Heart left ventricle (tissue), 16 donors: Measurements from ENCODE around the gene WNT3A. TPM values are rescaled to one million over a fixed set of nuclear protein-coding genes. Genes with fewer than 3 reads are reported as not detected.
A peak's percentile ranks its signal among the peaks of the same experiment; 100 is the strongest.

Experiments used
- ATAC-seq, 4 donors: fragments of 200-7000 bp; cut with Tn5 transposase; one replicate each; pipeline ENCODE4 v1.9.1; 2020 to 2022; ENCODE audit warnings: moderate library complexity in 4 of 4, mild to moderate bottlenecking in 3 of 4, moderate number of reproducible peaks in 1 of 4
- DNase-seq, 5 donors: peaks; one replicate each; pipeline ENCODE4 v3.0.0-alpha.2; 2020
- H3K27ac ChIP-seq, 12 donors: fragments of 200-600 bp; sonication (generic) in 4 of 12; one replicate each; pipeline versions ENCODE4 v1.5.0 to v1.8.0; 2016 to 2022; ENCODE audit warnings: mild to moderate bottlenecking in 2 of 12
- H3K27me3 ChIP-seq, 9 donors: fragments of 200-600 bp; sonication (generic) in 2 of 9; one replicate each; pipeline versions ENCODE4 v1.5.1 to v1.8.0; 2016 to 2022; ENCODE audit warnings: mild to moderate bottlenecking in 3 of 9
- H3K36me3 ChIP-seq, 9 donors: fragments of 200-600 bp; sonication (generic) in 2 of 9; one replicate each; pipeline versions ENCODE4 v1.5.0 to v1.8.0; 2018 to 2022; ENCODE audit warnings: mild to moderate bottlenecking in 2 of 9
- H3K4me1 ChIP-seq, 12 donors: fragments of 200-600 bp; sonication (generic) in 4 of 12; one replicate each; pipeline versions ENCODE4 v1.5.0 to v1.8.0; 2016 to 2022; ENCODE audit warnings: mild to moderate bottlenecking in 3 of 12
- H3K4me3 ChIP-seq, 12 donors: fragments of 200-600 bp; sonication (generic) in 4 of 12; one replicate each; pipeline versions ENCODE4 v1.5.0 to v1.8.0; 2017 to 2022; ENCODE audit warnings: mild to moderate bottlenecking in 9 of 12, moderate library complexity in 4 of 12
- H3K9me3 ChIP-seq, 12 donors: fragments of 200-600 bp; sonication (generic) in 4 of 12; one replicate each; pipeline versions ENCODE4 v1.5.0 to v1.8.0; 2016 to 2022; ENCODE audit warnings: mild to moderate bottlenecking in 1 of 12
- CTCF ChIP-seq, 12 donors: fragments of 200-600 bp; sonication (generic) in 4 of 12; IDR thresholded peaks; one replicate each; pipeline versions ENCODE4 v1.5.0 to v1.8.0; 2018 to 2022; ENCODE audit warnings: antibody characterized with exemption in 12 of 12, mild to moderate bottlenecking in 5 of 12
- POLR2A ChIP-seq, 2 donors: fragments of 450-650 bp; IDR thresholded peaks; one replicate each; pipeline ENCODE4 v1.6.1; 2017; ENCODE audit warnings: antibody characterized with exemption in 2 of 2, mild to moderate bottlenecking in 2 of 2, moderate library complexity in 2 of 2
- WGBS, 4 donors: extraction: QIAGEN DNeasy Blood & Tissue Kit in 2 of 4; methylation state at CpG; one replicate each; pipeline versions ENCODE4 v1.1.5 to v1.1.7; 2013 to 2018; 5-methylcytosine and 5-hydroxymethylcytosine counted together
- intact Hi-C, 10 donors: fragments of 100-400 bp; cut with DNase I; formaldehyde crosslinking; loops; one replicate each; pipeline versions ENCODE4 v1.11.1 to v1.14.2; 2022
- polyA plus RNA-seq, 2 donors: library from polyadenylated mRNA; stranded (reverse); fragments of 200-250 nt; gene quantifications; one replicate each; pipeline ENCODE4 v1.2.3, GENCODE V29; 2013
- total RNA-seq, 9 donors: library from RNA; depleted of rRNA in 2 of 9; stranded (reverse); fragments of >200 nt in 2 of 9; fragmentation: NEBNext Ultra II Directional in 3 of 9; extraction: Animal tissue kit (Norgen Biotek cat#: 25700) in 3 of 9; gene quantifications; one replicate each; pipeline versions ENCODE4 v1.1.0 to v1.2.4, GENCODE V29; 2016 to 2023
- donor health status: ischemic (EF 13 %, LVEDD 7.1; RV severe dilation, severe dysfunction).
- donor health status: healthy with polysubstance abuse.
- donor health status: DM: no; HTN: yes; CAD: no.
- donor health status: DM: no; HTN: no; CAD: no.
- donor health status: ischemic (EF 25% LVEDD 6.9; RV normal size, moderate dysfunction).
- donor health status: ischemic (EF 25% LVEDD 5.7; RV mildly dilated, moderate dysfunction).
- donor health status: healthy.
- donor health status: DM: yes; HTN: yes; CAD: no.
- donor health status: ischemic (EF 35%, LVEDD 5.7; RV mildly dilated, moderate dysfunction).
- donor health status: nonischemic (EF 11% LVEDD 7.7; RV severe dilation, severe dysfunction).
- donor health status: DM: yes; HTN: yes; CAD: no.
- donor health status: PGD.
- donor health status: ischemic (EF 29% LVEDD 5.4; RV normal size, mild dysfunction).
- donor health status: nonischemic (EF 23%, LVEDD 6.1; RV moderate dilation, normal function).

Gene WNT3A
- total and polyA plus RNA-seq, 11 donors: not detected

- peaks cover 32 to 73% (median 53%) of the 10 kb centered on the region in 9 donors for H3K27me3 ChIP-seq
- no peak overlapping the region for H3K27ac ChIP-seq
- no peaks in the 10 kb centered on the region for H3K36me3 ChIP-seq
- intact Hi-C loops: no loop called here
- H3K4me1 ChIP-seq: peaks cover 0 to 25% (median 6%) of the 10 kb centered on the region in 12 donors
- DNase-seq (peak in 1 of 5 donors; percentile 7), ATAC-seq (no peak)
- H3K9me3 ChIP-seq: peaks cover 0 to 11% (median 0%) of the 10 kb centered on the region in 12 donors
- no peak overlapping the region for H3K4me3 ChIP-seq
- 46 to 66% (median 46%) methylated on average over 16 to 18 of the region's 18 CpGs for WGBS, 4 donors
- TF ChIP-seq POLR2A (IDR thresholded peaks at IDR 0.05) (no peak), CTCF (IDR thresholded peaks at IDR 0.05) (no peak)
Measured at GRCh38 chr1:228058172-228058948, 51.6 kb downstream of the WNT3A start.

GRCh38 chr1:228058949-228059633, 52.3 kb downstream of the WNT3A start:
- Histone ChIP-seq H3K27me3 (peaks cover 36 to 80% (median 58%) of the 10 kb centered on the region in 9 donors), H3K4me3 (peak overlapping the region in 2 of 12 donors; percentile 24 to 35), H3K36me3 (no peaks in the 10 kb centered on the region), H3K4me1 (peaks cover 0 to 25% (median 6%) of the 10 kb centered on the region in 12 donors), H3K9me3 (peaks cover 0 to 8% (median 0%) of the 10 kb centered on the region in 12 donors), H3K27ac (no peak overlapping the region)
- ATAC-seq: no peak
- TF ChIP-seq CTCF (IDR thresholded peaks at IDR 0.05) (no peak), POLR2A (IDR thresholded peaks at IDR 0.05) (no peak)
- DNase-seq: peak in 2 of 5 donors; percentile 24 to 66
- 2 to 9% (median 7%) methylated on average over 9 to 66 of the region's 66 CpGs for WGBS, 4 donors
- intact Hi-C loops: no loop called here

- no peaks in the 10 kb centered on the region for H3K36me3 ChIP-seq
- 0 to 4% (median 4%) methylated on average over 8 to 33 of the region's 33 CpGs for whole genome bisulfite sequencing, 4 donors
- peaks cover 41 to 84% (median 65%) of the 10 kb centered on the region in 9 donors for H3K27me3 ChIP-seq
- TF ChIP-seq CTCF (IDR thresholded peaks at IDR 0.05) (no peak), POLR2A (IDR thresholded peaks at IDR 0.05) (no peak)
- H3K4me1 ChIP-seq: peaks cover 0 to 25% (median 6%) of the 10 kb centered on the region in 12 donors
- intact Hi-C loops: no loop called here
- H3K9me3 ChIP-seq: peaks cover 0 to under 1% (median 0%) of the 10 kb centered on the region in 12 donors
- no peak overlapping the region for H3K27ac ChIP-seq
- DNase-seq (peak in 3 of 5 donors; percentile 29 to 75 (median 33)), ATAC-seq (peak in 3 of 4 donors; percentile 39 to 56 (median 56))
- H3K4me3 ChIP-seq: peak overlapping the region in 2 of 12 donors; percentile 24 to 35
Measured at GRCh38 chr1:228059634-228060457, 53.0 kb downstream of the WNT3A start.
